IPS DF 6.9 (cell line): ENCODE data around the gene SCYGR7.

Experiments used
- DNase-seq: peaks from one replicate; pipeline ENCODE4 v3.0.0-alpha.2; 2013; ENCODE audit warnings: low read depth, low spot score
- H3K27ac ChIP-seq: one replicate; pipeline ENCODE4 v1.5.1; 2013; ENCODE audit warnings: low read length, control low read depth
- H3K27me3 ChIP-seq: 2 replicates; pipeline ENCODE4 v1.6.1; 2013; ENCODE audit warnings: mild to moderate bottlenecking, low read length; ENCODE audit not compliant: control insufficient read depth, insufficient read depth
- H3K36me3 ChIP-seq: 2 replicates; pipeline ENCODE4 v1.6.1; 2013; ENCODE audit warnings: low read length; ENCODE audit not compliant: control insufficient read depth, insufficient read depth
- H3K4me1 ChIP-seq: 2 replicates; pipeline ENCODE4 v1.6.1; 2013; ENCODE audit warnings: low read length; ENCODE audit not compliant: control insufficient read depth, insufficient read depth
- H3K4me3 ChIP-seq: 2 replicates; pipeline ENCODE4 v1.5.1; 2013; ENCODE audit warnings: mild to moderate bottlenecking, low read length
- H3K9me3 ChIP-seq: 2 replicates; pipeline ENCODE4 v1.6.1; 2013; ENCODE audit warnings: low read length, inconsistent platforms; ENCODE audit not compliant: control insufficient read depth, insufficient read depth
- WGBS: extraction: QIAGEN DNeasy Blood & Tissue Kit; methylation state at CpG from one replicate; pipeline ENCODE4 v1.1.7; 2013; ENCODE audit warnings: mixed read lengths, missing lambda C conversion rate; ENCODE audit not compliant: insufficient read length, insufficient coverage; 5-methylcytosine and 5-hydroxymethylcytosine counted together

The SCYGR7 gene

GRCh38 chr2:227774895-227775842 lies 47.0 kb downstream of the SCYGR7 start:
- DNase-seq: no peak
- Histone ChIP-seq H3K9me3 (no peaks in the 10 kb centered on the region), H3K27ac (no peak overlapping the region), H3K4me1 (peaks cover 4% of the 10 kb centered on the region), H3K4me3 (no peak overlapping the region), H3K36me3 (no peaks in the 10 kb centered on the region), H3K27me3 (no peaks in the 10 kb centered on the region)
- 100% methylated on average over 1 of the region's 6 CpGs for WGBS
